ENCODE data around the gene TMEM208. TPM values are rescaled to one million over a fixed set of nuclear protein-coding genes. Genes with fewer than 3 reads are reported as not detected.

The TMEM208 gene
- total and polyA plus RNA-seq, 2 of the 13 experiments (the other 11 are each of a cell fraction or from before 2014, with no cell fraction given): 58.8 to 72.9 TPM

GRCh38 chr16:67191995-67192681 lies 34.8 kb upstream of the TMEM208 start, which contains the start of gene E2F4 (continued):
- TF ChIP-seq ZNF138 (CRISPR knock-in tag; IDR thresholded peaks at IDR 0.05; ENCODE audit: low read depth) (peak; percentile 41; the same call in 1 of the 2 replicates), HNRNPUL1 (IDR thresholded peaks at IDR 0.05; ENCODE audit: low read depth, low read length) (no peak), RFX5 (IDR thresholded peaks at IDR 0.05; ENCODE audit: low read depth, low read length) (0 out of 2 replicates have a peak, but pooled peaks have one; percentile 47), TCF12 (IDR thresholded peaks at IDR 0.05) (no peak), TCF12 (CRISPR knock-in tag; IDR thresholded peaks at IDR 0.05) (peak; percentile 72; the same call in 1 of the 2 replicates), SNRNP70 (IDR thresholded peaks at IDR 0.05; ENCODE audit: low read depth, low read length) (no peak), ZNF567 (CRISPR knock-in tag; IDR thresholded peaks at IDR 0.05; ENCODE audit: borderline replicate concordance) (no peak), ZMAT3 (CRISPR knock-in tag; conservative IDR thresholded peaks at IDR 0.05) (peak; percentile 49; the same call in 1 of the 2 replicates), ZFP1 (CRISPR knock-in tag; IDR thresholded peaks at IDR 0.05) (no peak), JUN (CRISPR knock-in tag; IDR thresholded peaks at IDR 0.05) (no peak), ZNF704 (CRISPR knock-in tag; IDR thresholded peaks at IDR 0.05; ENCODE audit: borderline replicate concordance) (peak; percentile 47; the same call in 1 of the 2 replicates), ZNF570 (CRISPR knock-in tag; IDR thresholded peaks at IDR 0.05; ENCODE audit: borderline replicate concordance) (no peak; the same call in 1 of the 2 replicates), USF2 (IDR thresholded peaks at IDR 0.05; ENCODE audit: low read depth, low read length) (no peak), USF2 (CRISPR knock-in tag; IDR thresholded peaks at IDR 0.05; ENCODE audit: borderline replicate concordance) (no peak), ELK4 (CRISPR knock-in tag; IDR thresholded peaks at IDR 0.05; ENCODE audit: borderline replicate concordance) (peak; percentile 58; the same call in 1 of the 2 replicates), ZBTB49 (CRISPR knock-in tag; IDR thresholded peaks at IDR 0.05; ENCODE audit: borderline replicate concordance) (no peak), FOXP4 (CRISPR knock-in tag; IDR thresholded peaks at IDR 0.05) (peak; percentile 57), XRCC5 (optimal IDR thresholded peaks at IDR 0.05; ENCODE audit: low read length) (peak; percentile 98), CCAR2 (optimal IDR thresholded peaks at IDR 0.05; ENCODE audit: low read depth, low read length) (no peak), ZNF296 (CRISPR knock-in tag; conservative IDR thresholded peaks at IDR 0.05) (no peak; the same call in 1 of the 2 replicates), SP2 (CRISPR knock-in tag; IDR thresholded peaks at IDR 0.05) (peak; percentile 71)

Data from HepG2 (cell line).